H1 (cell line): ENCODE measurements around the gene UBR1. TPM values are rescaled to one million over a fixed set of nuclear protein-coding genes. Genes with fewer than 3 reads are reported as not detected.
"Not testable (repeated sequence)": the region's sequence is repeated elsewhere in the genome, so short reads cannot be mapped to it uniquely, and the experiment has no call there.

Source experiments
- CTCF ChIA-PET: fragments of 300-600 bp; sonication (Branson Sonifier 250); formaldehyde crosslinking; loops from one replicate; lab custom pipeline; 2021; ENCODE audit not compliant: partially characterized antibody; lab: Charles Lee
- POLR2A ChIA-PET: fragments of 300-600 bp; sonication (Branson Sonifier 250); formaldehyde crosslinking; loops from one replicate; lab custom pipeline; 2021; ENCODE audit warnings: inconsistent platforms; ENCODE audit not compliant: partially characterized antibody; lab: Charles Lee
- DNase-seq, 2 experiments: peaks; one replicate each; pipeline versions ENCODE4 v3.0.0 to v3.0.0-alpha.2; 2010 to 2022; ENCODE audit warnings: low spot score in 2 of 2, low read depth in 1 of 2, mixed read lengths in 1 of 2
- FAIRE-seq: peaks from 2 replicates; lab custom pipeline; 2011; peaks lifted over from hg19 to GRCh38; lab: Jason Lieb, UNC
- H2AFZ ChIP-seq: 2 replicates; pipeline ENCODE4 v1.8.1; 2012; ENCODE audit warnings: low read length, inconsistent platforms
- H2AK5ac ChIP-seq: 2 replicates; pipeline ENCODE4 v1.6.1; 2013; ENCODE audit warnings: low read depth, low read length
- H2BK120ac ChIP-seq: replicated peaks from 2 replicates; pipeline ENCODE3; 2013; ENCODE audit warnings: low read depth, low read length, inconsistent platforms
- H2BK12ac ChIP-seq: 2 replicates; pipeline ENCODE4 v1.6.1; 2013; ENCODE audit warnings: low read depth, low read length
- H2BK15ac ChIP-seq: 2 replicates; pipeline ENCODE4 v1.6.1; 2013; ENCODE audit warnings: low read length
- H2BK20ac ChIP-seq: 2 replicates; pipeline ENCODE4 v1.6.1; 2013; ENCODE audit warnings: low read length
- H2BK5ac ChIP-seq: 2 replicates; pipeline ENCODE4 v1.6.1; 2013; ENCODE audit warnings: low read depth, low read length
- H3K14ac ChIP-seq: 2 replicates; pipeline ENCODE4 v1.6.1; 2013; ENCODE audit warnings: inconsistent platforms; ENCODE audit not compliant: insufficient read length
- H3K18ac ChIP-seq: 2 replicates; pipeline ENCODE4 v1.6.1; 2013; ENCODE audit warnings: low read length; ENCODE audit errors: extremely low read depth
- H3K23ac ChIP-seq: 2 replicates; pipeline ENCODE4 v1.6.1; 2013; ENCODE audit warnings: inconsistent platforms; ENCODE audit not compliant: insufficient read length
- H3K23me2 ChIP-seq: 2 replicates; pipeline ENCODE4 v1.6.1; 2013; ENCODE audit warnings: low read depth, low read length
- H3K27ac ChIP-seq: 2 replicates; pipeline ENCODE4 v1.6.1; 2011; ENCODE audit warnings: low read depth, low read length, inconsistent platforms
- H3K27me3 ChIP-seq, 4 experiments: replicated peaks in 1 of 4; 1 replicate in 1 of 4; 2 replicates in 3 of 4; pipeline versions ENCODE4 v1.6.1 to v1.8.1; 2011 to 2013; ENCODE audit warnings: low read length in 3 of 4, mild to moderate bottlenecking in 3 of 4, inconsistent platforms in 2 of 4, mixed read lengths in 2 of 4, moderate library complexity in 1 of 4; ENCODE audit not compliant: control insufficient read depth in 3 of 4, insufficient read depth in 3 of 4; ENCODE audit errors: extremely low read depth in 1 of 4
- H3K36me3 ChIP-seq, 4 experiments: 2 replicates each; pipeline versions ENCODE4 v1.6.1 to v1.8.1; 2011 to 2013; ENCODE audit warnings: mild to moderate bottlenecking in 4 of 4, low read length in 3 of 4, moderate library complexity in 2 of 4, control low read depth in 1 of 4, inconsistent platforms in 1 of 4; ENCODE audit not compliant: insufficient read depth in 4 of 4, control insufficient read depth in 2 of 4
- H3K4ac ChIP-seq: replicated peaks from 2 replicates; pipeline ENCODE3; 2013; ENCODE audit warnings: low read length, low read depth, mixed read lengths, inconsistent platforms; ENCODE audit not compliant: insufficient read length
- H3K4me1 ChIP-seq, 4 experiments: replicated peaks in 1 of 4; 1 replicate in 1 of 4; 2 replicates in 3 of 4; pipeline versions ENCODE4 v1.6.1 to v1.8.1; 2011 to 2013; ENCODE audit warnings: low read length in 3 of 4, inconsistent platforms in 2 of 4, mixed read lengths in 1 of 4; ENCODE audit not compliant: insufficient read depth in 4 of 4, control insufficient read depth in 3 of 4
- H3K4me2 ChIP-seq, 2 experiments: 2 replicates each; pipeline versions ENCODE4 v1.6.1 to v1.8.1; 2011 to 2013; ENCODE audit warnings: low read depth in 2 of 2, low read length in 2 of 2, control low read depth in 1 of 2, inconsistent platforms in 1 of 2, mild to moderate bottlenecking in 1 of 2; ENCODE audit not compliant: insufficient read depth in 1 of 2
- H3K4me3 ChIP-seq, 4 experiments: fragments of 200-600, 300-600 bp in 1 of 4; sonication (generic), shearing (Covaris generic), sonication (Bioruptor Twin) in 1 of 4; 2 replicates each; pipeline versions ENCODE4 v1.5.1 to v1.8.1; 2011 to 2016; ENCODE audit warnings: low read length in 4 of 4, low read depth in 3 of 4, control low read depth in 2 of 4, inconsistent platforms in 2 of 4, mild to moderate bottlenecking in 2 of 4, mixed read lengths in 1 of 4, moderate library complexity in 1 of 4; ENCODE audit not compliant: insufficient read depth in 2 of 4; ENCODE audit errors: extremely low read depth in 1 of 4
- H3K56ac ChIP-seq: replicated peaks from 2 replicates; pipeline ENCODE3; 2013; ENCODE audit warnings: low read depth, mild to moderate bottlenecking, mixed read lengths, low read length, inconsistent platforms; ENCODE audit not compliant: insufficient read length
- H3K79me1 ChIP-seq: 2 replicates; pipeline ENCODE4 v1.6.1; 2013; ENCODE audit warnings: low read depth, low read length, control low read depth
- H3K79me2 ChIP-seq, 2 experiments: 2 replicates each; pipeline versions ENCODE4 v1.6.1 to v1.8.1; 2012 to 2013; ENCODE audit warnings: low read length in 2 of 2, mild to moderate bottlenecking in 2 of 2, inconsistent platforms in 1 of 2; ENCODE audit not compliant: insufficient read depth in 2 of 2, control insufficient read depth in 1 of 2
- H3K9ac ChIP-seq, 4 experiments: replicated peaks in 1 of 4; 1 replicate in 1 of 4; 2 replicates in 3 of 4; pipeline versions ENCODE4 v1.6.1 to v1.8.1; 2011 to 2013; ENCODE audit warnings: low read depth in 3 of 4, low read length in 3 of 4, control low read depth in 2 of 4, mild to moderate bottlenecking in 2 of 4, moderate library complexity in 2 of 4, inconsistent platforms in 1 of 4; ENCODE audit errors: extremely low read depth in 1 of 4
- H3K9me3 ChIP-seq, 2 experiments: 2 replicates each; pipeline versions ENCODE4 v1.6.1 to v1.8.1; 2012 to 2013; ENCODE audit warnings: mild to moderate bottlenecking in 2 of 2, moderate library complexity in 2 of 2, control low read depth in 1 of 2, inconsistent platforms in 1 of 2, low read depth in 1 of 2, low read length in 1 of 2, mixed read lengths in 1 of 2; ENCODE audit not compliant: insufficient read depth in 2 of 2
- H4K20me1 ChIP-seq, 2 experiments: replicated peaks in 1 of 2; 2 replicates each; pipeline versions ENCODE3 to v1.8.1; 2011 to 2013; ENCODE audit warnings: inconsistent platforms in 2 of 2, low read length in 2 of 2, mild to moderate bottlenecking in 1 of 2; ENCODE audit not compliant: insufficient read depth in 2 of 2, control insufficient read depth in 1 of 2
- H4K5ac ChIP-seq: 2 replicates; pipeline ENCODE4 v1.6.1; 2013; ENCODE audit warnings: low read length, low read depth, mixed read lengths, inconsistent platforms; ENCODE audit not compliant: insufficient read length
- H4K8ac ChIP-seq: 2 replicates; pipeline ENCODE4 v1.8.0; 2013; ENCODE audit warnings: mild to moderate bottlenecking, moderate library complexity, low read length, inconsistent platforms; ENCODE audit not compliant: insufficient read depth; ENCODE audit errors: extremely low read depth
- H4K91ac ChIP-seq: replicated peaks from 2 replicates; pipeline ENCODE3; 2013; ENCODE audit warnings: low read length, mixed read lengths, inconsistent platforms; ENCODE audit not compliant: insufficient read length
- CEBPB ChIP-seq: IDR thresholded peaks from 2 replicates; pipeline ENCODE4 v1.6.1; 2012; ENCODE audit warnings: low read depth, low read length
- JUND ChIP-seq: IDR thresholded peaks from 2 replicates; pipeline ENCODE4 v1.6.1; 2011; ENCODE audit warnings: mild to moderate bottlenecking, improper control_type of control experiment, low read length
- NRF1 ChIP-seq: IDR thresholded peaks from 2 replicates; pipeline ENCODE4 v1.6.1; 2011; ENCODE audit warnings: mild to moderate bottlenecking, low read depth, low read length, improper control_type of control experiment
- TAF7 ChIP-seq: optimal IDR thresholded peaks from 2 replicates; pipeline ENCODE3; 2011; ENCODE audit warnings: low read depth, mild to moderate bottlenecking, inconsistent platforms, low read length, moderate library complexity, borderline replicate concordance
- WGBS, 2 experiments: shearing (Covaris generic) in 1 of 2; methylation state at CpG; one replicate each; pipeline versions ENCODE4 v1.1.6 to v1.1.7; 2013 to 2015; ENCODE audit warnings: low lambda C conversion rate in 2 of 2, mixed read lengths in 2 of 2, inconsistent platforms in 1 of 2, low coverage in 1 of 2, missing lambda C conversion rate in 1 of 2; ENCODE audit not compliant: insufficient replicate concordance in 2 of 2, insufficient coverage in 1 of 2, insufficient read length in 1 of 2; ENCODE audit errors: extremely low coverage in 1 of 2, missing lambda C conversion rate in 1 of 2; 5-methylcytosine and 5-hydroxymethylcytosine counted together
- polyA plus RNA-seq, 7 experiments: library from polyadenylated mRNA; depleted of rRNA in 3 of 7; stranded (reverse) in 5 of 7; unstranded in 2 of 7; fragments of >200 nt in 5 of 7; fragments of 200-250 nt in 2 of 7; gene quantifications; 1 replicate in 5 of 7; 2 replicates in 1 of 7; 4 replicates in 1 of 7; pipeline versions ENCODE4 v1.2.1 to v1.2.3, GENCODE V29; 2011 to 2013; ENCODE audit warnings: missing spikeins in 2 of 7, mixed read lengths in 2 of 7
- total RNA-seq: library from RNA; stranded (reverse); fragmentation: NEBNext Ultra II Directional; extraction: Animal tissue kit (Norgen Biotek cat#: 25700); gene quantifications from 2 replicates; pipeline ENCODE4 v1.2.1, GENCODE V29; 2021

The UBR1 gene
- total and polyA plus RNA-seq, 2 of the 8 experiments (the other 6 are each of a cell fraction or from before 2014, with no cell fraction given) = 3.7 to 18.7 TPM

DNA sequence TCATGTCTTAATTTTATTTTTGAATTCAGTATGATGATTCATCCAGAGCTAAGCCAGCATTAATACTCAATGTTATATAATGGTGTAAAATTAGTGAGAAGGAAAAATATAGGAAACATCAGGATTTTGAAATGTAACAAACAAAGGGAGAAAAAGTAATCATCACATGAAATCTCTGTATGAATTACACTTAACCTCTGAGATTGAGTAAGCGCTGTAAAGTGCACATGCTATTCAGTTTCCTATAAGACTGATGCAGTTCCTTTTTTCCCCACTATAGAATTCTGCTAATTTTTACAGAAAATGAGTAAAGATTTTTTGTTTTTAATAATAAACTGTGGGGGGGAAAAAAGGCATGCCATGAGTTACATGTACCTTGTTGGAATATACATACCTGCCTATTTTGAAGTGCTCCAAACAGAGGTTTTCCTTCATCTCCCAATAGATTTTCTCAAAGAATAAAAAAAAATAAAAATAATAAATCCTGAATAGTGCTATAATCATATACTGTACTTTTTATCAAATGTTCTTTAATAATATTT is 121.3 kb downstream of the UBR1 start (continued):
- TF ChIP-seq JUND (no peak), CEBPB (no peak), NRF1 (no peak), TAF7 (no peak)

DNA sequence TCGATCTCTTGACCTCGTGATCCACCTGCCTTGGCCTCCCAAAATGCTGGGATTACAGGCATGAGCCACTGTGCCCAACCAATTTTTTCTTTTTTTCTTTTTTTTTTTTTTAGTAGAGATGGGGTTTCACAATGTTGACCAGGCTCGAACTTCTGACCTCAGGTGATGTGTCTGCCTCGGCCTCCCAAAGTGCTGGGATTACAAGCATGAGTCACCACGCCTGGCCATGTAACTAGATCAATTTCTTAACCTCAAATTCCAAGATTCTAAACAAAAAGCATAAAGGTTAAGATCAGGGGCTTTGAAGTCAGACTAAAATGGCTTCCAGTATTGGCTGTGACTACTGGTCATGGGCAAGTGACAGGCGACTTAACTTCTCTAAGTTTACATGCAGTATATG is 126.7 kb downstream of the UBR1 start:
- FAIRE-seq, H3K9me3 ChIP-seq, H4K91ac ChIP-seq, H2BK12ac ChIP-seq, H3K23me2 ChIP-seq, H2BK120ac ChIP-seq, POLR2A ChIA-PET, H3K27me3 ChIP-seq, H3K79me2 ChIP-seq, H3K14ac ChIP-seq, CTCF ChIA-PET, H4K20me1 ChIP-seq, H3K4ac ChIP-seq, H3K79me1 ChIP-seq, H3K18ac ChIP-seq, DNase-seq, H2BK20ac ChIP-seq, H3K4me2 ChIP-seq, H4K8ac ChIP-seq, H3K23ac ChIP-seq, H3K27ac ChIP-seq, H3K9ac ChIP-seq, H3K4me3 ChIP-seq, H2BK15ac ChIP-seq, H2AK5ac ChIP-seq, H2AFZ ChIP-seq, H3K4me1 ChIP-seq, H3K56ac ChIP-seq, H2BK5ac ChIP-seq, H4K5ac ChIP-seq: not testable (repeated sequence)
- peaks cover 2 to 23% (median 5%) of the 10 kb centered on the region in 4 experiments; a peak in 4 of 8 replicates for H3K36me3 ChIP-seq
- 96% methylated on average over 6 of the region's 6 CpGs; no CpG with 5 or more reads in 1 of the 2 experiments for WGBS, 2 experiments
